ENCODE data around the gene ZNF184. TPM values are rescaled to one million over a fixed set of nuclear protein-coding genes. Genes with fewer than 3 reads are reported as not detected.

ZNF184 gene
- total RNA-seq, 4 donors from 2014 or later, result 6.4 to 8.2 (median 7.4) TPM

DNA sequence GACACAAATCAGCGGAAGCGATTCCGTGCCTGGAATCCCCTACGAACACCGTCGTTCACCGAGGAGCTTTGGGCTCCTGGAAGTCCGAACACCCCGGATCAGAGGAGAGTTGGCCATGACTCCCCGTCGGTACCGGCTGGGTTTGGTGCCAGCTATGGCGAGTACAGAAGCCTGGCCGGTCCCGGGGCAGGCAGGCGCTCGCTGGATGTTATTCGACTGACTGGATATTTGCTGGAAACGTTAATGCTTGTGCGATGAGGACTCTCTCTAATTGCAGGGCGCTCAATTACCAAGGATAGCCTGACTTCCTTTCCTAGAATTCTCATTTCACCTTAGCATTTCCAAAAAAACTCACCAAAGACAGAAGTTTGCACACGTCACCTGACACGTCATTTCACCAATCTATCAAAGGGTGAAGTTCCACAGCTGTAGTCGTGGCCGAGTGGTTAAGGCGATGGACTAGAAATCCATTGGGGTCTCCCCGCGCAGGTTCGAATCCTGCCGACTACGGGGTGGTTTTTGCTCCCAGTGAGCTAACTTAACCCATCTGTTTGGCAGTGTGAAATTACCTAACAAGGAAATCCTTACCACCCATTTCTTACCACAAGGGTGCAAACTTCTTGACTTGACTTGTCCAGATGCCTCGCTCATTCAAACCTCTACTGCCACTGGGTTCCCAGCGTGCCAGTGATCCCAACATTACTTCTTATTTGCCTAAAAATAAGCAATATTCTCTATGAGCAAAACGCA lies 22.7 kb upstream of the ZNF184 start:
- TF ChIP-seq, protein P1, sequence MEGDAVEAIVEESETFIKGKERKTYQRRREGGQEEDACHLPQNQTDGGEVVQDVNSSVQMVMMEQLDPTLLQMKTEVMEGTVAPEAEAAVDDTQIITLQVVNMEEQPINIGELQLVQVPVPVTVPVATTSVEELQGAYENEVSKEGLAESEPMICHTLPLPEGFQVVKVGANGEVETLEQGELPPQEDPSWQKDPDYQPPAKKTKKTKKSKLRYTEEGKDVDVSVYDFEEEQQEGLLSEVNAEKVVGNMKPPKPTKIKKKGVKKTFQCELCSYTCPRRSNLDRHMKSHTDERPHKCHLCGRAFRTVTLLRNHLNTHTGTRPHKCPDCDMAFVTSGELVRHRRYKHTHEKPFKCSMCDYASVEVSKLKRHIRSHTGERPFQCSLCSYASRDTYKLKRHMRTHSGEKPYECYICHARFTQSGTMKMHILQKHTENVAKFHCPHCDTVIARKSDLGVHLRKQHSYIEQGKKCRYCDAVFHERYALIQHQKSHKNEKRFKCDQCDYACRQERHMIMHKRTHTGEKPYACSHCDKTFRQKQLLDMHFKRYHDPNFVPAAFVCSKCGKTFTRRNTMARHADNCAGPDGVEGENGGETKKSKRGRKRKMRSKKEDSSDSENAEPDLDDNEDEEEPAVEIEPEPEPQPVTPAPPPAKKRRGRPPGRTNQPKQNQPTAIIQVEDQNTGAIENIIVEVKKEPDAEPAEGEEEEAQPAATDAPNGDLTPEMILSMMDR (IDR thresholded peaks at IDR 0.05; ENCODE audit: low read depth), result no peak

DNA sequence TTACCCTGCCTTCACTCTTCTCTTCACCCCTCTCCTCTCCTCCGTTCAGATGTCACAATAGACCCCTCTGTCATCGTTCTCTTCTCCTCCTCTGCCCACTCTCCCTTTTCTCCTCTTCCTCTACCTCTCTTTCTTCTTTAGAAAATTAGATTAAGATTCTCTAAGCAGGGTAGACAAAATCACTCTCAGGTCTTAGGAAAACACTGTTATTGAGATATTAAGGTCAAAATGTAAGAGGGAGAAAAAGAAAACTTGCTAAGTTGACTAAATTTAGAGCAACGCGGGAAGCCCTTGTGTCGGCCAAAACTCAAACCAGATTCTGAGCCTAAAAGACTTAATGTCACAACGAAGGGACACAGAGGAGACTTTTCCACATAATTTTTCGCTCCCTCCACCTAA lies 22.1 kb upstream of the ZNF184 start:
- TF ChIP-seq, protein P1 (IDR thresholded peaks at IDR 0.05; ENCODE audit: low read depth), result no peak

DNA sequence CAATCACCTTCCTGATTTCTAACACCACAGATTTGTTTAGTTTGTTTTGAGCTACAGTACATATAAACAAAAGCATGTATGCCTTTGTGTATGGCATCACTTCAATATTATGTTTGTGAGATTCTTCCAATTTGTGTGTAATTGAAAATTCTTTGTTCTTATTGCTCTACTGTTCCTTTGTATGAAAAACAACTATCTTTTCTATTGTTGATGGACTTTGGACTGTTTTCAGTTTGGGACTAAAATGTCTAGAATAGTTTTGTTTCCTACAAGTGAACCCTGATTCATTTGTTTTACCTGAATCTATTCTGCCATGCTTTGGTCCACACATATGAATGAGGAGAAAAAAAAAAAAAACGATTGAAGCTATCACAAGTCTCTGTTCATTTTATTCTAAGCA lies 21.2 kb upstream of the ZNF184 start:
- TF ChIP-seq, protein P1 (IDR thresholded peaks at IDR 0.05; ENCODE audit: low read depth), result no peak

DNA sequence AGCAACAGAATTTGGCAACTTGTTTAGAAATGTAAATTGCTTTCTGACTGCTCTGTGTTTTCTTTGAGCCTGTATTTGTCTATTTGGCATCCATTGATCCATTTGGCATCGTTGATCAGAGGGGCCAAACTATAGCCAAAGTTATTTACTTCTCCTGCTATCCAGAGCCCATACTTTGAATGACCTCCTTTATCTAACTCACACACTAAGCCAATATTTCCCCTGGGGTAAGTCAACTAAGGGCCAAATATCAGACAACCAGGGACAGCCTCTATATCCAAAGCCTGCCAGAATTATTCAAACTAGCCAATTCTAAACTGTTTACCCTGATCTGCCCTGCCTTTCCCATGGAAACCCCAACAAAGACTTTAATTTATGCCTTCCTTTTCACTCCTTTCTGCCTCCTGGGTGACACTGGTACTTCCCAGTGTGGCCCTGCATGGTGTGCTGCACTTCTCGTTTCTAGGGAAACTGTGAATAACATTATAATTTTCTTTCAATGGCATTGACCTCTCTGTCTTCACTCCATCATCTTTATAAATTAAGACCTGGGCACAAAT lies 19.8 kb upstream of the ZNF184 start:
- TF ChIP-seq, protein P1 (IDR thresholded peaks at IDR 0.05; ENCODE audit: low read depth), result no peak

DNA sequence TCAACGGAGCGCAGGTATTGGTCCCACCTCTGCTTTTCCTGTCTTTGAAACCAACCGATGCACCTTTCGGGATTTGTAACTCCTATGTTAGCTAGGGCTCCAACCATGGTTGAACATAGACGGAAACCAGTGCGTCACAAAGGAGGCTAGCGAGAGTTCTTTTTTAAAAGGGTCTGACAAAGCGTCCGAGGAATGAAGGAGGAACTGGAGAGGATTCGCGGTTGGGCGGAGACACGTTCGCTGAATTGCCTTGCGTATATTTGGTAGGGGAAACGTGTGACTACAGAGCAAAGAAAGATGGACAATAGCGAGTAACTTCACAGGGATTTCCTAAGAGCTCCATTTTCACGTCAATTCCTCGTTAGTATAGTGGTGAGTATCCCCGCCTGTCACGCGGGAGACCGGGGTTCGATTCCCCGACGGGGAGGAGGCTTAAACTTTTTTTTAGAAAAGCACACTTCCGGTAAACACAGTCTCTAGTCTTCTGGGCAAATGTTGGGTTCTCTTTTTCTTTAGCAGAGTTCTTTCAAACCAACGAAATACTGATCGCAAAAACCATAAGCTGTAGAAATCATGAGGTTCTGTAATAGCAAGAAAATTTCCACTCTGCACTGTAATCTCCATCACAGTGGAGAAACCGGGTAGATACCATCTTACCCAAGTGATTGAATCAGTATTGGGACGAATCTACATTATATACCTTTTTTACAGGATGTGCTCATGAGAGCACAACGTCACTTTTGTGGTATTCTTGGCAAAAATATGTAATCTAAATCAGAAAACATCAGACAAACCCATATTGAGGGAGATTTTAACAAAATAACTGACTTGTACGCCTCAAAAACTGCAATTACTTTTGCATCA lies 6.6 kb upstream of the ZNF184 start:
- TF ChIP-seq, protein P1 (IDR thresholded peaks at IDR 0.05; ENCODE audit: low read depth), result no peak

DNA sequence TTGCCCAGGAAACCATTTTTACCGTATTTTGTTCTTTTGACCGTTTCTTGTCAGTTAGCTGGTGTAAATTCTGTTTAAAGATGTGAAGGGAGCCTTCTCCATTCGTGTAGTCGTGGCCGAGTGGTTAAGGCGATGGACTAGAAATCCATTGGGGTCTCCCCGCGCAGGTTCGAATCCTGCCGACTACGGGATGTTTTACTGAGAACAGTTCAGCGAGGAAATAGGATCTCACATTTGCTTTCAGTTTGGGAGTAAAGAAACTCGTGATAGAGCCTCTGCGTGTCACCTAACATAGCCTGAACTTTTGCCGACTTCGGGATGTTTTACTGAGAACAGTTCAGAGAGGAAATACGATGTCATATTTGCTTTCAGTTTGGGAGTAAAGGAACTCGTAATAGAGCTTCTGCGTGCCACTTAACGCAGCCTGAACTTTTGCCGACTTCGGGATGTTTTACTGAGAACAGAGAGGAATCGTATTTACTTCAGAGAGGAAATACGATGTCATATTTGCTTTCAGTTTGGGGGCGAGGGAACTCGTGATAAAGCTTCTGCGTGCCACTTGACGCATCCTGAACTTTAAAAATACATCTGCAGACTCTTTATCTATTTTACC lies 5.9 kb upstream of the ZNF184 start:
- TF ChIP-seq, protein P1 (IDR thresholded peaks at IDR 0.05; ENCODE audit: low read depth), result no peak

Measured in subcutaneous adipose tissue (tissue), 4 donors.